ENCODE data around the gene TEX29.
A peak's percentile ranks its signal among the peaks of the same experiment; 100 is the strongest.

Gene TEX29

GRCh38 chr13:111370570-111371535, 50.4 kb downstream of the TEX29 start:
- peak; percentile 4 for DNase-seq (ENCODE audit: low spot score)

GRCh38 chr13:111371720-111372119, 51.3 kb downstream of the TEX29 start:
- peak; percentile 1 for DNase-seq (ENCODE audit: low spot score)

- peak; percentile 3 for DNase-seq (ENCODE audit: low spot score)
Measured at GRCh38 chr13:111372651-111373425, 52.4 kb downstream of the TEX29 start.

GRCh38 chr13:111373486-111373885, 53.0 kb downstream of the TEX29 start:
- no peak for DNase-seq (ENCODE audit: low spot score)

GRCh38 chr13:111380431-111380830, 60.0 kb downstream of the TEX29 start:
- no peak for DNase-seq (ENCODE audit: low spot score)

GRCh38 chr13:111382411-111382810, 62.0 kb downstream of the TEX29 start:
- DNase-seq (ENCODE audit: low spot score), result no peak

GRCh38 chr13:111382877-111383276, 62.4 kb downstream of the TEX29 start:
- no peak for DNase-seq (ENCODE audit: low spot score)

GRCh38 chr13:111383591-111384440, 63.4 kb downstream of the TEX29 start:
- DNase-seq (ENCODE audit: low spot score), result no peak

GRCh38 chr13:111384441-111385182, 64.2 kb downstream of the TEX29 start:
- no peak for DNase-seq (ENCODE audit: low spot score)

- DNase-seq (ENCODE audit: low spot score), result no peak
Measured at GRCh38 chr13:111385183-111385857, 64.9 kb downstream of the TEX29 start.

GRCh38 chr13:111387026-111387871, 66.8 kb downstream of the TEX29 start:
- no peak for DNase-seq (ENCODE audit: low spot score)

- DNase-seq (ENCODE audit: low spot score), result no peak
Measured at GRCh38 chr13:111387945-111388600, 67.6 kb downstream of the TEX29 start.

GRCh38 chr13:111388851-111389500, 68.5 kb downstream of the TEX29 start:
- DNase-seq (ENCODE audit: low spot score), result no peak

GRCh38 chr13:111389621-111390521, 69.4 kb downstream of the TEX29 start:
- no peak for DNase-seq (ENCODE audit: low spot score)

GRCh38 chr13:111390522-111391270, 70.3 kb downstream of the TEX29 start:
- DNase-seq (ENCODE audit: low spot score), result no peak

- no peak for DNase-seq (ENCODE audit: low spot score)
Measured at GRCh38 chr13:111392486-111392885, 72.0 kb downstream of the TEX29 start.

GRCh38 chr13:111393221-111393790, 72.9 kb downstream of the TEX29 start:
- DNase-seq (ENCODE audit: low spot score), result no peak
